ENCODE data around the gene BAIAP2. TPM values are rescaled to one million over a fixed set of nuclear protein-coding genes. Genes with fewer than 3 reads are reported as not detected.

Gene BAIAP2
- total RNA-seq, 4 donors from 2014 or later = 35.8 to 86.8 (median 42.1) TPM

DNA sequence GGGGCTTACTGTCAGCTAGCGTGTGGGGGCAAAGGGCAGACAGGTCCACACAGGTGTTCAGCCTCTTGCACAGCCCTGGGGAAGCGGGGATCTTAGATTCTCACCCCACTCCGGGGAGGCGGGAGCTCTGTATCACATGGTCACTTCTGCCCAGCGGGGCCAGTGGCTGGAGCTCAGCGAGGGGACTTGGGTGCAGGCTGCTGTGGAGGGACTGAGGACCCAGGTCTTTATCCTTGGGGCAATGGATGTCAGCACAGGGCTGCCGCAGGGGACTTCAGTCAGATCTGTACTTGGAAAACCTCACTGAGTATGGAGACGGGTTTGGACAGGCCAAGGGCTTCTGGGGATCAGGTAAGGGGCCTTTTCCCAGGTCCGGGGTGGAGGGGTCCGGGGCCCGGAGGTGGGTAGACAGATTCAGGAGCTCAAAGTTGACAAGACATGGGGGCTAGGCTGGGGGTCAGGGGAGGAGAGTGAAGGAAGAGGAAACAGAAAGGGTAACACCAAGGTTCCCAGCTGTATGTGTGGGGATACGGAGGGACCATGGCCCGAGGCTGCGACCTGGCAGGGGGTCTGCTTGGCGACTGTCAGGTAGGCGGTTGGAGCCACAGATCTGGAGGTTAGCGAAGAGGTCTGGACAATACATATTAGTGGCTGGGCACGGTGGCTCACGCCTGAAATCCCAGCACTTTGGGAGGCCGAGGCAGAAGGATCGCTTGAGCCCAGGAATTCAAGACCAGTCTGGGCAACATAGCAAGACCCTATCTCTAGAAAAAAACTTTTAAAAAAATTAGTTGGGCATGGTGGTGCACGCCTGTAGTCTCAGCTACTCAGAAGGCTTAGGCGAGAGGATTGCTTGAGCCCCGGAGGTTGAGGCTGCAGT, 15.1 kb upstream of the BAIAP2 start:
- Histone ChIP-seq H3K36me3 (no peaks in the 10 kb centered on the region), H3K9me3 (no peaks in the 10 kb centered on the region), H3K4me1 (peaks cover 30 to 40% of the 10 kb centered on the region in 2 donors), H3K27ac (peak overlapping the region in 2 of 3 donors; percentile 73 to 84), H3K4me3 (replicated peaks in 1 of 3) (no peak overlapping the region), H3K27me3 (no peaks in the 10 kb centered on the region)
- WGBS, 2 donors = 90 to 93% methylated on average over 22 to 23 of the region's 24 CpGs
- TF ChIP-seq CTCF (IDR thresholded peaks at IDR 0.05) = no peak
- no peak for TF ChIP-seq POLR2A (IDR thresholded peaks at IDR 0.05)
- no peak for DNase-seq
- intact Hi-C loops (cut with DNase I) = loop anchor here (5.0 kb wide), 1 partner anchor 82 kb away; no protein-coding TSS in a partner anchor

GRCh38 chr17:81020443-81020766, 14.5 kb upstream of the BAIAP2 start:
- H3K36me3 ChIP-seq = no peaks in the 10 kb centered on the region
- 88 to 90% methylated on average over 9 to 11 of the region's 11 CpGs for WGBS, 2 donors
- H3K9me3 ChIP-seq = no peaks in the 10 kb centered on the region
- peak overlapping the region; percentile 73 to 84 (median 78) for H3K27ac ChIP-seq
- H3K4me3 ChIP-seq (replicated peaks in 1 of 3) = no peak overlapping the region
- no peaks in the 10 kb centered on the region for H3K27me3 ChIP-seq
- TF ChIP-seq POLR2A (IDR thresholded peaks at IDR 0.05) (no peak), CTCF (IDR thresholded peaks at IDR 0.05) (no peak)
- no peak for DNase-seq
- intact Hi-C loops (cut with DNase I) = loop anchor here (5.0 kb wide), 1 partner anchor 82 kb away; no protein-coding TSS in a partner anchor
- peaks cover 36 to 46% of the 10 kb centered on the region in 2 donors for H3K4me1 ChIP-seq

- TF ChIP-seq POLR2A (IDR thresholded peaks at IDR 0.05) (peak in 1 of 2 donors; percentile 25), CTCF (IDR thresholded peaks at IDR 0.05) (no peak)
- peak; percentile 93 to 95 for DNase-seq
- Histone ChIP-seq H3K9me3 (no peaks in the 10 kb centered on the region), H3K4me3 (replicated peaks in 1 of 3) (no peak overlapping the region), H3K27ac (peak overlapping the region; percentile 73 to 84 (median 78)), H3K4me1 (peaks cover 41 to 52% of the 10 kb centered on the region in 2 donors), H3K27me3 (no peaks in the 10 kb centered on the region), H3K36me3 (no peaks in the 10 kb centered on the region)
- intact Hi-C loops (cut with DNase I) = loop anchor here (5.0 kb wide), 1 partner anchor 81 kb away; no protein-coding TSS in a partner anchor
- WGBS, 2 donors = 14 to 39% methylated on average over 11 to 20 of the region's 24 CpGs
Measured at GRCh38 chr17:81020767-81021497, 14.0 kb upstream of the BAIAP2 start.

GRCh38 chr17:81021531-81022343, 13.2 kb upstream of the BAIAP2 start:
- H3K4me1 ChIP-seq = peaks cover 43 to 60% of the 10 kb centered on the region in 2 donors
- H3K27me3 ChIP-seq = no peaks in the 10 kb centered on the region
- H3K27ac ChIP-seq = peak overlapping the region; percentile 73 to 84 (median 78)
- WGBS, 2 donors = 71 to 84% methylated on average over 18 of the region's 19 CpGs
- H3K9me3 ChIP-seq = no peaks in the 10 kb centered on the region
- H3K4me3 ChIP-seq (replicated peaks in 1 of 3) = no peak overlapping the region
- no peaks in the 10 kb centered on the region for H3K36me3 ChIP-seq
- intact Hi-C loops (cut with DNase I) = loop anchor here (5.0 kb wide), 1 partner anchor 81 kb away; no protein-coding TSS in a partner anchor
- TF ChIP-seq CTCF (IDR thresholded peaks at IDR 0.05) (no peak), POLR2A (IDR thresholded peaks at IDR 0.05) (no peak)
- DNase-seq = no peak

Data from thyroid gland (tissue), 4 donors.